ENCODE results near the gene SERGEF. TPM values are rescaled to one million over a fixed set of nuclear protein-coding genes. Genes with fewer than 3 reads are reported as not detected.

SERGEF gene
- total RNA-seq, 2 donors from 2014 or later, result 29.9 to 39.4 TPM

DNA sequence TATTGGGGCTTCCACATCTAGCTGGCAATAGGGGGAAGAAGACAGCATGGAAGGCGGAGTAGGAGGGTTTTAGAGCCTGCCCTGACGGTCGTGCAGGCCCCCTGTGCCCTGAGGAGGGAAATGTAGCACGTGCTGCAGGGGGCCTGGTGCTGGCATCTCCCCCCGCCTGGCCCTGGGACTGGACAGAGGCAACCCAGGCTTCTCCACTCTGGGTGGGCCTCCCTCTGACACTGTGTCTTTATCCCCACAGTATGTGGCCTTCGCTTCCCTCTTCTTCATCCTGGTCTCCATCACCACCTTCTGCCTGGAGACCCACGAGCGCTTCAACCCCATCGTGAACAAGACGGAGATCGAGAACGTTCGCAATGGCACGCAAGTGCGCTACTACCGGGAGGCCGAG lies 241.4 kb downstream of the SERGEF start:
- Histone ChIP-seq H3K4me1 (replicated peaks) (no peaks in the 10 kb centered on the region), H3K27ac (no peak overlapping the region), H3K9me3 (no peaks in the 10 kb centered on the region), H3K4me3 (no peak overlapping the region), H3K36me3 (no peaks in the 10 kb centered on the region), H3K27me3 (replicated peaks; ENCODE audit: insufficient read depth) (no peaks in the 10 kb centered on the region)
- TF ChIP-seq POLR2AphosphoS5 (IDR thresholded peaks at IDR 0.05), result no peak
- TF ChIP-seq, protein P1, sequence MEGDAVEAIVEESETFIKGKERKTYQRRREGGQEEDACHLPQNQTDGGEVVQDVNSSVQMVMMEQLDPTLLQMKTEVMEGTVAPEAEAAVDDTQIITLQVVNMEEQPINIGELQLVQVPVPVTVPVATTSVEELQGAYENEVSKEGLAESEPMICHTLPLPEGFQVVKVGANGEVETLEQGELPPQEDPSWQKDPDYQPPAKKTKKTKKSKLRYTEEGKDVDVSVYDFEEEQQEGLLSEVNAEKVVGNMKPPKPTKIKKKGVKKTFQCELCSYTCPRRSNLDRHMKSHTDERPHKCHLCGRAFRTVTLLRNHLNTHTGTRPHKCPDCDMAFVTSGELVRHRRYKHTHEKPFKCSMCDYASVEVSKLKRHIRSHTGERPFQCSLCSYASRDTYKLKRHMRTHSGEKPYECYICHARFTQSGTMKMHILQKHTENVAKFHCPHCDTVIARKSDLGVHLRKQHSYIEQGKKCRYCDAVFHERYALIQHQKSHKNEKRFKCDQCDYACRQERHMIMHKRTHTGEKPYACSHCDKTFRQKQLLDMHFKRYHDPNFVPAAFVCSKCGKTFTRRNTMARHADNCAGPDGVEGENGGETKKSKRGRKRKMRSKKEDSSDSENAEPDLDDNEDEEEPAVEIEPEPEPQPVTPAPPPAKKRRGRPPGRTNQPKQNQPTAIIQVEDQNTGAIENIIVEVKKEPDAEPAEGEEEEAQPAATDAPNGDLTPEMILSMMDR (IDR thresholded peaks at IDR 0.05), result no peak
- TF ChIP-seq POLR2A (IDR thresholded peaks at IDR 0.05), result no peak
- intact Hi-C loops (cut with DNase I), result no loop called here
- DNase-seq (ENCODE audit: low spot score), result no peak
- 97% methylated on average over 17 of the region's 17 CpGs for WGBS

DNA sequence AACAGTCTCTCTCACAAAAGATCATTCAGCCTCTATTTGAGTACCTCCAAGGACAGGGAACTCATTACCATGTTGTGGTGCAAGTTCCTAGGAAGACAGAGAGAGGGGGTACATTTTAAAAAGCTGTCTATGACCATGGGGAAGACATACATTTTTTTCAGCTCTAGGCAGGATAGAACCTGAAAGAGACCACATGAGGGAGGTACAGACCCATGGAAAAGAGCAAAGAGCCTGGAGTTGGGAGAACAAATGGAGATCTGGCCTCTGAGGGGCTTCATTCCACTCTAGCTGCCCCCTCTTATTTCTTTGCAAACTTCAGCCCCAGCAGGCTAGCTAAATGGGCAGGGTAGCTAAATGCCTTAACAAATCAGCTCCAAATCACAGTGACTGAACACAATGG lies 241.9 kb downstream of the SERGEF start:
- intact Hi-C loops (cut with DNase I), result no loop called here
- H3K27me3 ChIP-seq (replicated peaks; ENCODE audit: insufficient read depth), result no peaks in the 10 kb centered on the region
- no peaks in the 10 kb centered on the region for H3K4me1 ChIP-seq (replicated peaks)
- H3K27ac ChIP-seq, result no peak overlapping the region
- H3K36me3 ChIP-seq, result no peaks in the 10 kb centered on the region
- no peaks in the 10 kb centered on the region for H3K9me3 ChIP-seq
- no peak for DNase-seq (ENCODE audit: low spot score)
- H3K4me3 ChIP-seq, result no peak overlapping the region
- TF ChIP-seq POLR2AphosphoS5 (IDR thresholded peaks at IDR 0.05) (no peak), POLR2A (IDR thresholded peaks at IDR 0.05) (no peak)
- TF ChIP-seq, protein P1 (IDR thresholded peaks at IDR 0.05), result no peak

DNA sequence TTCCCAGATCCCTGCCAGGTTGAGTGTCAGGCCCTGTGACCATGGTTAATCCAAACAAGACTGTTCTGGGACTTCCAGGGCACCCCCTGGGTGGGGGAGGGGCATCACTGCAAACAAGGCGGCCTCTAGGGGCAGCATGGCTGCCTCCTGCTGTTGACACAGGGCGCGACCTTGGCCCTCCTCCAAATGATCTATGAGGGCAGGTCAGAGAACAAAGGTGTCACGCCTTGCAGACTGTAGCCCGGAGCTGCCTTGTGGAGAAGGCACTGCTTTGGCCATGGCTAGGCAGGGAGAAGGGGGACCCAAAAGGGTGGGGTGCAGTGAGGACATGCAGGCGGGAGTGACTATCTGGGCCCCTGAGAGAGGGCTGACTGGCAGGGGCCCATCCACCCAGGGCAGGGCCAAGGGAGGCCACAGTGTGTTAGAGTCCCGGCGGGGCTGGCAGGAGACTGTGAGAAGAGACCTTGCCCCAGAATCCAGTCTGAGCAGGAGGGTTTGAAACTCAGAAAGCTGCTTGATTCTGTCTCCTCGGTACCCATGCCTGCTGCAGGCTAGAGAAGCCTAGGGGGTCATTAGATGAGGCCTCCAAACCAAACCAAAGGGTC lies 242.7 kb downstream of the SERGEF start:
- Histone ChIP-seq H3K27me3 (replicated peaks; ENCODE audit: insufficient read depth) (no peaks in the 10 kb centered on the region), H3K4me1 (replicated peaks) (no peaks in the 10 kb centered on the region), H3K9me3 (no peaks in the 10 kb centered on the region), H3K36me3 (no peaks in the 10 kb centered on the region), H3K27ac (no peak overlapping the region), H3K4me3 (no peak overlapping the region)
- 80% methylated on average over 9 of the region's 9 CpGs for whole genome bisulfite sequencing
- TF ChIP-seq, protein P1 (IDR thresholded peaks at IDR 0.05), result no peak
- TF ChIP-seq POLR2A (IDR thresholded peaks at IDR 0.05) (no peak), POLR2AphosphoS5 (IDR thresholded peaks at IDR 0.05) (no peak)
- intact Hi-C loops (cut with DNase I), result no loop called here
- no peak for DNase-seq (ENCODE audit: low spot score)

DNA sequence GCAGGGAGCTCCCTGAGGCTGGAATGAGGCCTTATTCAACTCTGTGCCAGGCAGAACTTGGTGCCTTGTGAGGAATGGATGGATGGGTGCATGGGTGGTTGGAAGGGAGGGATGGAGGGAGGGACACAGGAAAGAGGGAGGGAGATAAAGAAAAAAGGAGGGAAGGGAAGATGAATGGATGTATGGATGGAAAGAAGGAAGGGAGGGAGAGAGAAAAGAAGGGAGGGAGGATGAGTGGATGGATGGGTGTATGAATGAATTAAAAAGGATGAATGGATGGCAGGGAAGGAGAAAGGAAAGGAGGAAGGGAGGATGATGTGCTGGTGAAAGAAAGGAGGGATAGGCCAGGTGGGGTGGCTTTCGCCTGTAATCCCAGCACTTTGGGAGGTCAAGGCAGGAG lies 243.6 kb downstream of the SERGEF start:
- Histone ChIP-seq H3K36me3 (no peaks in the 10 kb centered on the region), H3K4me3 (no peak overlapping the region), H3K27me3 (replicated peaks; ENCODE audit: insufficient read depth) (no peaks in the 10 kb centered on the region), H3K9me3 (no peaks in the 10 kb centered on the region), H3K4me1 (replicated peaks) (no peaks in the 10 kb centered on the region), H3K27ac (no peak overlapping the region)
- 96% methylated on average over 1 of the region's 1 CpG for WGBS
- TF ChIP-seq, protein P1 (IDR thresholded peaks at IDR 0.05), result no peak
- no peak for TF ChIP-seq POLR2AphosphoS5 (IDR thresholded peaks at IDR 0.05)
- no peak for TF ChIP-seq POLR2A (IDR thresholded peaks at IDR 0.05)
- DNase-seq (ENCODE audit: low spot score), result no peak
- intact Hi-C loops (cut with DNase I), result loop anchor here (10.0 kb wide), 1 partner anchor 206 kb away; no protein-coding TSS in a partner anchor

DNA sequence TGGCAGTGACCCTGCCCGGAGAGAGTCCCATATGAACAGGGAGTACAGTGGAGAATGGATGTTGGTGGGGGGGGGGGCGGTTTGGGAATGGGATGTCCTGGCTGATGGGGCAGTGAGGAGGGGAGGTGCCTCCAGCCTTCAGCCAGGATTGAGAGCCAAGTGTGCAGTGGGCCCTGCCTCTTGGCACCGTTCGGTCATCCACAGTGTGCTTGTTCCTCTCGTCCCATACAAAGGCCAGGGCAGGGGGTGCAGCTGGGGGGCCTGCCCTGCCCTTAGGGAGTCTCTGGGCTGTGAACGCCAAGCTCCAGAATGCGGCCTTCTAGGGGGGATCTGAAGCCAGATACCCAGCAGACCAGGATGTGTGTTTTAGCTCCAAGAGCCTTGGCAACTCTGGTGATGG lies 244.3 kb downstream of the SERGEF start:
- WGBS, result 93% methylated on average over 5 of the region's 7 CpGs
- no peak overlapping the region for H3K27ac ChIP-seq
- DNase-seq (ENCODE audit: low spot score), result no peak
- H3K36me3 ChIP-seq, result no peaks in the 10 kb centered on the region
- intact Hi-C loops (cut with DNase I), result loop anchor here (10.0 kb wide), 1 partner anchor 206 kb away; no protein-coding TSS in a partner anchor
- H3K9me3 ChIP-seq, result no peaks in the 10 kb centered on the region
- no peak for TF ChIP-seq POLR2A (IDR thresholded peaks at IDR 0.05)
- TF ChIP-seq POLR2AphosphoS5 (IDR thresholded peaks at IDR 0.05), result no peak
- TF ChIP-seq, protein P1 (IDR thresholded peaks at IDR 0.05), result no peak
- H3K27me3 ChIP-seq (replicated peaks; ENCODE audit: insufficient read depth), result no peaks in the 10 kb centered on the region
- H3K4me3 ChIP-seq, result no peak overlapping the region
- H3K4me1 ChIP-seq (replicated peaks), result no peaks in the 10 kb centered on the region

All from prostate gland (tissue), 2 donors.